Pancreas (tissue), 10 donors: ENCODE measurements around the gene ELP5. TPM values are rescaled to one million over a fixed set of nuclear protein-coding genes. Genes with fewer than 3 reads are reported as not detected.

Experiments
- ATAC-seq, 4 donors: fragments of 200-7000 bp; cut with Tn5 transposase; one replicate each; pipeline versions ENCODE4 v1.8.0 to v1.9.1; 2020; ENCODE audit warnings: mild to moderate bottlenecking in 4 of 4, moderate library complexity in 4 of 4
- DNase-seq, 6 donors: peaks; one replicate each; pipeline ENCODE4 v3.0.0-alpha.2; 2020
- FAIRE-seq: peaks from 2 replicates; lab custom pipeline; 2012; peaks lifted over from hg19 to GRCh38; lab: Jason Lieb, UNC
- H3K27ac ChIP-seq, 4 donors: fragments of 200-600 bp; sonication (generic); 1 replicate in 3 of 4; 2 replicates in 1 of 4; pipeline versions ENCODE4 v1.5.0 to v1.8.0; 2020
- H3K27me3 ChIP-seq, 4 donors: fragments of 200-600 bp; one replicate each; pipeline ENCODE4 v1.8.0; 2021
- H3K36me3 ChIP-seq, 3 donors: fragments of 200-600 bp; sonication (generic) in 1 of 3; one replicate each; pipeline versions ENCODE4 v1.5.0 to v1.8.0; 2020 to 2021
- H3K4me1 ChIP-seq, 3 donors: fragments of 200-600 bp; one replicate each; pipeline ENCODE4 v1.8.0; 2021
- H3K4me3 ChIP-seq, 4 donors: fragments of 200-600 bp; sonication (generic) in 2 of 4; one replicate each; pipeline versions ENCODE4 v1.5.0 to v1.8.0; 2020 to 2021
- H3K9me3 ChIP-seq, 4 donors: fragments of 200-600 bp; one replicate each; pipeline ENCODE4 v1.8.0; 2021
- WGBS, 2 donors: extraction: QIAGEN DNeasy Blood & Tissue Kit; methylation state at CpG; one replicate each; pipeline ENCODE4 v1.1.7; 2013; 5-methylcytosine and 5-hydroxymethylcytosine counted together
- intact Hi-C, 3 donors: fragments of 100-400 bp; cut with DNase I; formaldehyde crosslinking; loops; one replicate each; pipeline versions ENCODE4 v1.11.1 to v1.14.2; 2022
- polyA plus RNA-seq, 2 donors: library from polyadenylated mRNA; stranded (reverse); fragments of 200-250 nt; gene quantifications; one replicate each; pipeline ENCODE4 v1.2.3, GENCODE V29; 2013
- total RNA-seq, 6 donors: library from RNA; stranded (reverse); fragmentation: NEBNext Ultra II Directional in 4 of 6; extraction: Animal tissue kit (Norgen Biotek cat#: 25700) in 4 of 6; gene quantifications; one replicate each; pipeline versions ENCODE4 v1.2.1 to v1.2.4, GENCODE V29; 2021 to 2023
- TF ChIP-seq, protein P1 (sequence below), 4 donors: fragments of 200-600 bp; sonication (generic) in 3 of 4; IDR thresholded peaks; one replicate each; pipeline versions ENCODE4 v1.5.0 to v1.8.0; 2021; ENCODE audit warnings: antibody characterized with exemption in 4 of 4
- donor health status: healthy with polysubstance abuse.
- donor health status: DM: no; HTN: no; CAD: no; lungs with moderate emphysema.
- donor health status: DM: no; HTN: no; CAD: no.
- donor health status: control.
- donor health status: control.
- donor health status: Bipolar disorder and iron deficiency.
- donor health status: DM: yes; HTN: yes; CAD: no.
- donor health status: DM: no; HTN: no; CAD: no.
- donor health status: DM: no; HTN: no; CAD: no.
- donor health status: DM: yes; HTN: yes; CAD: no.

Gene ELP5, protein sequence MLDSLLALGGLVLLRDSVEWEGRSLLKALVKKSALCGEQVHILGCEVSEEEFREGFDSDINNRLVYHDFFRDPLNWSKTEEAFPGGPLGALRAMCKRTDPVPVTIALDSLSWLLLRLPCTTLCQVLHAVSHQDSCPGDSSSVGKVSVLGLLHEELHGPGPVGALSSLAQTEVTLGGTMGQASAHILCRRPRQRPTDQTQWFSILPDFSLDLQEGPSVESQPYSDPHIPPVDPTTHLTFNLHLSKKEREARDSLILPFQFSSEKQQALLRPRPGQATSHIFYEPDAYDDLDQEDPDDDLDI
- total RNA-seq (10 to 100 TPM; 11.7 to 27.1 (median 19.5) TPM), polyA plus RNA-seq (10 to 100 TPM; 14.1 to 41.1 TPM)

DNA sequence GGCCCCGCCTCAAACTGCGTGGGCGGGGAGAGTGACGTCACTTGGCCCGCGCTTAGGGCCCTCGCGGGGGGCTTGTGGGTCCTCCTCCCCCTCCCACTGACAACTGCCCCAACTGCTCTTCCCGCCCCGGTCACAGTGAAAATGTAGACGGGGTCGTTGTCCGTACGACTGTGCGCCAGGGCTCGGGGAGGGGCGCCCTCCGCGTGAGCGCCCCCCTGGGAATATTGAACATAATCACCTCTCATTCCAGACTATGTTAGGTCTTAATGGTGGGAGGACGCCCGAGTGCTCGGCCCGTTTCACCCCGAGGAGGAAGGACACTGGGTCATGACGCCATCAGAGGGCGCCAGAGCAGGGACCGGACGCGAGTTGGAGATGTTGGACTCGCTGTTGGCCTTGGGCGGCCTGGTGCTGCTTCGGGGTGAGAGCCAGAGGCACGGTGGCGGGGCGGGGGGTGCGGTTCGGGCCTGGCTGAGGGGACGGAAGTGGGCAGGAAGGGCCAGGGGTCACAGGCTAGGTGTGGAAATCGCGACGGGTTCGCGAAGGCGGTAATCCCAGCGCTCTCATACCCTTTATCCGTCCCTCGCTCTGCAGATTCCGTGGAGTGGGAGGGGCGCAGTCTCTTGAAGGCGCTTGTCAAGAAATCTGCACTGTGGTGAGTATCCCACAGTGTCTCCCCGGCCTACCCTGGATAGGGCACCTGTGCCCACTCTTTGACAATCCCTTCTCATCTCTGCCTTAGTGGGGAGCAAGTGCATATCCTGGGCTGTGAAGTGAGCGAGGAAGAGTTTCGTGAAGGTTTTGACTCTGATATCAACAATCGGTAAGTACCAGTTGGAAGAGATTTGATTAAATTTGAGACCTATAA, at the start of gene ELP5:
Gene ELP5 (plus strand): TSS at position 40 of the 868 bp plus-strand sequence. CDS start 336 bp downstream, at position 376.
- Histone ChIP-seq H3K36me3 (peaks cover 0 to 20% (median 6%) of the 10 kb centered on the region in 3 donors), H3K27me3 (no peaks in the 10 kb centered on the region), H3K27ac (peak within 1 kb of the TSS; percentile 99 to 100 (median 100)), H3K4me1 (peaks cover 8 to 27% (median 11%) of the 10 kb centered on the region in 3 donors), H3K4me3 (peak within 1 kb of the TSS; percentile 86 to 97 (median 90)), H3K9me3 (no peaks in the 10 kb centered on the region)
- WGBS, 2 donors = 1% methylated on average over 48 to 55 of the region's 55 CpGs
- FAIRE-seq (no peak), ATAC-seq (peak; percentile 75 to 84 (median 80)), DNase-seq (peak; percentile 93 to 98 (median 94))
- TF ChIP-seq, protein P1, sequence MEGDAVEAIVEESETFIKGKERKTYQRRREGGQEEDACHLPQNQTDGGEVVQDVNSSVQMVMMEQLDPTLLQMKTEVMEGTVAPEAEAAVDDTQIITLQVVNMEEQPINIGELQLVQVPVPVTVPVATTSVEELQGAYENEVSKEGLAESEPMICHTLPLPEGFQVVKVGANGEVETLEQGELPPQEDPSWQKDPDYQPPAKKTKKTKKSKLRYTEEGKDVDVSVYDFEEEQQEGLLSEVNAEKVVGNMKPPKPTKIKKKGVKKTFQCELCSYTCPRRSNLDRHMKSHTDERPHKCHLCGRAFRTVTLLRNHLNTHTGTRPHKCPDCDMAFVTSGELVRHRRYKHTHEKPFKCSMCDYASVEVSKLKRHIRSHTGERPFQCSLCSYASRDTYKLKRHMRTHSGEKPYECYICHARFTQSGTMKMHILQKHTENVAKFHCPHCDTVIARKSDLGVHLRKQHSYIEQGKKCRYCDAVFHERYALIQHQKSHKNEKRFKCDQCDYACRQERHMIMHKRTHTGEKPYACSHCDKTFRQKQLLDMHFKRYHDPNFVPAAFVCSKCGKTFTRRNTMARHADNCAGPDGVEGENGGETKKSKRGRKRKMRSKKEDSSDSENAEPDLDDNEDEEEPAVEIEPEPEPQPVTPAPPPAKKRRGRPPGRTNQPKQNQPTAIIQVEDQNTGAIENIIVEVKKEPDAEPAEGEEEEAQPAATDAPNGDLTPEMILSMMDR (IDR thresholded peaks at IDR 0.05) = no peak
- intact Hi-C loops = no loop called here

DNA sequence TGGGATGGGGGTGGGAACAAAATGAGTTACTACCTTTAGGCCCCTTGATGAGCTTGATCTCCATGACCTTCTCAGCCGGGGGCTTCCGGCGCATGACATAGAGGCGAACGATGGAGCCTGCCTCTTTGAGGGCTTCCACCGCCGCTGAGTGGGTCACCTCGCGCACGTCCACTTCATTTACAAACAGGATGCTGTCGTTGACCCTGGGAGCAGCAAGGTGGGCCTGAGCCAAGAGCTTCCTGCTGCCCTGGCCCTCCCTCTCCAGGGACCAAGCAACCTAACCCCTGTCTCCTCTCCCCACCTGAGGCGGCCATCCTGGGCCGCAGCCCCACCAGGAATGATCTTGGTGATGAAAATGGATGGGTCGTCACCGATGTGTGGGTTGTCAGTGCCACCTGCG, 48.6 kb upstream of the ELP5 start:
- no peaks in the 10 kb centered on the region for H3K36me3 ChIP-seq
- FAIRE-seq = no peak
- peak in 3 of 6 donors; percentile 15 to 55 (median 24) for DNase-seq
- no peak for ATAC-seq
- WGBS, 2 donors = 93% methylated on average over 13 to 16 of the region's 16 CpGs
- no peaks in the 10 kb centered on the region for H3K9me3 ChIP-seq
- no peaks in the 10 kb centered on the region for H3K27me3 ChIP-seq
- no peak overlapping the region for H3K4me3 ChIP-seq
- H3K27ac ChIP-seq = no peak overlapping the region
- TF ChIP-seq, protein P1 (IDR thresholded peaks at IDR 0.05) = no peak
- intact Hi-C loops = no loop called here
- no peaks in the 10 kb centered on the region for H3K4me1 ChIP-seq

DNA sequence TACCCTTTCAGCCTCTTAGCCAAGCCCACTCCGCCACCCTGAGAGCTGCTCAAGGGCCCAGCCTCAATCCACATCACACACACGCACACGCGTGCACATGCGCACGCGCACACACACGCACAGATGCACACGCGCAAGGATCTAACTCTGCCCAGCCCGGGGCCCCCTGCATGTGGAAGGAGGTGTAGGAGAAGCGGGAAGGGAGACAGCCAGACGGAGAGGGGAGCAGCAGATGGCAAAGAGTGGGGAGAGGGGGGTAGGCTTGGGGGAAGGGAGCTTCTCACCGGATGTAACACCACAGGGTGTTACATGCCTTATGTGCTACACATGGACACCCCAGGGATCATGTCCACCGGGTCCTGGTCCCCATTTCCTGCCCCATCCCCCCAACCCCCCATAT, 47.7 kb upstream of the ELP5 start:
- Histone ChIP-seq H3K9me3 (no peaks in the 10 kb centered on the region), H3K4me3 (no peak overlapping the region), H3K27me3 (no peaks in the 10 kb centered on the region), H3K4me1 (no peaks in the 10 kb centered on the region), H3K27ac (no peak overlapping the region), H3K36me3 (no peaks in the 10 kb centered on the region)
- no peak for FAIRE-seq
- intact Hi-C loops = no loop called here
- TF ChIP-seq, protein P1 (IDR thresholded peaks at IDR 0.05) = no peak
- ATAC-seq = peak in 3 of 4 donors; percentile 6 to 36 (median 32)
- DNase-seq = peak in 2 of 6 donors; percentile 33 to 71
- 70 to 84% methylated on average over 15 of the region's 15 CpGs for WGBS, 2 donors

DNA sequence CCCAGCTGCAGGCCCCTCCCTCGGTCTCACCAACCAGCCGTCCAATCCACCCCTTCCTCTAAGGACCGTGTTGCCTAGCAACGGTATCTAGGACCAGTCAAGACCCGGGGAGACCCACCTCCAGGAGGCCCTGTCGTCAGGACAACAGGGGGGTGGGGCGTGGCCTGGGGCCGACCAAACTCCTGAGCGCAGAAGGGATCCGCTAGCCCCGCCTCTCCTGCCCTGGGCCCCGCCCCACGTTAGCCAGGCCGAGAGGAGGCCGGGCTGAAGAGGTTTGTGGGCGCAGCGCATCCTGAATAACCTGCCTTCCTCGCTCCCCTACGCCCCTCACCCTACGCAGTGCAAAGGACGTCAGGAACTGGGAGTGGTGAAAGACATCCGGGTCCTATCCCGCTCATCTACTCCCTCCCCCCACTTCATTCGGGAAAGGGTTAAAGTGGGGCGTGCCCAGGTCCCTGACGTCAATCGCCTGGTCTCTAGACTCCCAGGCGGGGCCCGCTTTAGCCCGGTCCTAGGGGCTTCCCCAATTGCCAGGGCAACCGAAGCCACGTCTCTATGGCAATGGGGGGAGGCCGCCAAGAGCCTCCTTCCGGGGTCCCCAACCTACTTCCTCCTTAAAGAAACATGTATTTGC, 47.1 kb upstream of the ELP5 start:
- 2 to 3% methylated on average over 30 to 34 of the region's 34 CpGs for WGBS, 2 donors
- Histone ChIP-seq H3K9me3 (no peaks in the 10 kb centered on the region), H3K4me3 (peak overlapping the region in 2 of 4 donors; percentile 31 to 46), H3K4me1 (no peaks in the 10 kb centered on the region), H3K27ac (no peak overlapping the region), H3K36me3 (no peaks in the 10 kb centered on the region), H3K27me3 (no peaks in the 10 kb centered on the region)
- no peak for FAIRE-seq
- peak; percentile 77 to 89 (median 80) for DNase-seq
- intact Hi-C loops = no loop called here
- peak; percentile 85 to 88 (median 88) for ATAC-seq
- TF ChIP-seq, protein P1 (IDR thresholded peaks at IDR 0.05) = no peak
